LNCaP clone FGC (cell line): ENCODE measurements around the gene SDCCAG8.

Experiments used
- DNase-seq: peaks from one replicate; pipeline ENCODE4 v3.0.0-alpha.2; 2011; ENCODE audit warnings: low read depth
- H3K4me3 ChIP-seq: 2 replicates; pipeline ENCODE4 v1.5.1; 2011; ENCODE audit warnings: mild to moderate bottlenecking, low read depth, low read length, control low read depth
- CTCF ChIP-seq: IDR thresholded peaks from 2 replicates; pipeline ENCODE4 v1.5.1; 2012; ENCODE audit warnings: mild to moderate bottlenecking; ENCODE audit not compliant: control insufficient read depth, insufficient read depth; ENCODE audit errors: extremely low read depth

SDCCAG8 gene

GRCh38 chr1:243273945-243274344 lies 18.1 kb downstream of the SDCCAG8 start:
- no peak for DNase-seq
- TF ChIP-seq CTCF: no peak
- H3K4me3 ChIP-seq: no peak overlapping the region

- DNase-seq: peak; percentile 52
- no peak overlapping the region for H3K4me3 ChIP-seq
- no peak for TF ChIP-seq CTCF
These were observed 19.5 kb downstream of the SDCCAG8 start for GRCh38 chr1:243275316-243275715.

- H3K4me3 ChIP-seq: no peak overlapping the region
- DNase-seq: no peak
- TF ChIP-seq CTCF: no peak
These were observed 24.8 kb downstream of the SDCCAG8 start for GRCh38 chr1:243280571-243281129.

- no peak overlapping the region for H3K4me3 ChIP-seq
- no peak for TF ChIP-seq CTCF
- no peak for DNase-seq
These were observed 25.8 kb downstream of the SDCCAG8 start for GRCh38 chr1:243281672-243282071.

- DNase-seq: no peak
- H3K4me3 ChIP-seq: no peak overlapping the region
- no peak for TF ChIP-seq CTCF
These were observed 30.7 kb downstream of the SDCCAG8 start for GRCh38 chr1:243286409-243287122.

- DNase-seq: no peak
- H3K4me3 ChIP-seq: no peak overlapping the region
- TF ChIP-seq CTCF: no peak
These were observed 31.3 kb downstream of the SDCCAG8 start for GRCh38 chr1:243287123-243287460.

GRCh38 chr1:243287652-243288051 lies 31.8 kb downstream of the SDCCAG8 start:
- no peak overlapping the region for H3K4me3 ChIP-seq
- no peak for TF ChIP-seq CTCF
- DNase-seq: no peak
